ENCODE measurements around the gene IRF2.

- TF ChIP-seq EZH2phosphoT487 (IDR thresholded peaks at IDR 0.05) = no peak
- TF ChIP-seq CTCF (IDR thresholded peaks at IDR 0.05) = no peak
- TF ChIP-seq EZH2 (IDR thresholded peaks at IDR 0.05) = no peak
Measured at GRCh38 chr4:184357165-184357564, 117.2 kb downstream of the IRF2 start.

Measured in neural progenitor cell (in vitro differentiated cells).